Measurements from ENCODE around the gene OR5M10. TPM values are rescaled to one million over a fixed set of nuclear protein-coding genes. Genes with fewer than 3 reads are reported as not detected.
"Not testable (repeated sequence)": the region's sequence is repeated elsewhere in the genome, so short reads cannot be mapped to it uniquely, and the experiment has no call there.

The OR5M10 gene
- total RNA-seq = not detected
- long read RNA-seq = 0 reads

- Histone ChIP-seq H3K27ac (no peak within 1 kb of the TSS), H3K9me3 (no peaks in the 10 kb centered on the region), H3K27me3 (no peaks in the 10 kb centered on the region), H3K4me1 (no peaks in the 10 kb centered on the region), H3K4me3 (no peak within 1 kb of the TSS), H3K36me3 (no peaks in the 10 kb centered on the region)
- DNase-seq (no peak), ATAC-seq (no peak)
- intact Hi-C loops (cut with DNase I) = no loop called here
- no peak for TF ChIP-seq CTCF (IDR thresholded peaks at IDR 0.05)
These were observed at the start of gene OR5M10 for GRCh38 chr11:56577621-56578020. Gene OR5M10, minus strand, starts transcription at chr11:56577721. Its CDS starts 0 bp downstream, at chr11:56577721.

DNA sequence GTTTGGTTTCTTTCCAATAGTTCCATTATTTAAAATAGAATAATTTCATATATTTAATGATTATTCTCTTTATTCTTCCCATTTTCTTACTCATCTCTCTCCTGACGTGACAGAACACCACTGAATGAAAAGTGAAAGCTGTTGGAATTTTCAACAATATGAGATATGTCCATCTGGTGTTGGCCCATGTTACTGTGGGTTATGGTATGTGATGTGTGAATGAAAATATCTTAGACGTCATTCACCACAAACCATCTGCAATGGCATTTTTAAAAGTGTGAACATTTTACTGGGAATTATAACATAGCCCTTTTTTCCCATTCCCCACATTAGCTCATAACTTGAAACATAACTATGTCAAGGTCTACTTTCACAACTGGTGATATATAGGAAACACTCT, 48.4 kb upstream of the OR5M10 start:
- ATAC-seq = no peak
- no peak for DNase-seq
- Histone ChIP-seq H3K9me3 (no peaks in the 10 kb centered on the region), H3K4me1 (no peaks in the 10 kb centered on the region), H3K27ac (no peak overlapping the region), H3K4me3 (no peak overlapping the region), H3K27me3 (no peaks in the 10 kb centered on the region), H3K36me3 (no peaks in the 10 kb centered on the region)
- intact Hi-C loops (cut with DNase I) = no loop called here
- no peak for TF ChIP-seq CTCF (IDR thresholded peaks at IDR 0.05)

DNA sequence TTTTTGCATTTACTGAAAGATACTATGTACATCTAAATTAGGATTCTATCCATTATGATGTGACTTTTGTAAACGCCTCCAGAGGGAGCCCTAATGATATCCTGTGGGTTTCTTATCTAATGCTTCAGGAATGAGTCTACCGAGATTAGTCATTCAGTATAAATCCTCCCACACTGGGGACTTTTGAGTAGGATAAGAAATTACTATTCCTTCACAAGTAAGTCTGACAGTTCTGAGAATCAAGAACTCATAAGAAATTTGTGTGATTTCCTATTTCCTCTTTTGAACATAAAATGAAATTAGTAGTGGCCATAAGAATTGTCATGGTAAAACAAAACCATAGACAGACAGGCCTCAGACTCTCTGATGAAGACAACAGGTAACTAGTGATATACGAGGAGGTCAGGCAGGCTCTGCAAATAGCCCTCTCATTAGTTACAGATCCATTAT, 47.2 kb upstream of the OR5M10 start:
- TF ChIP-seq CTCF (IDR thresholded peaks at IDR 0.05) = peak; percentile 47
- H3K9me3 ChIP-seq = no peaks in the 10 kb centered on the region
- no peaks in the 10 kb centered on the region for H3K36me3 ChIP-seq
- peak; percentile 88 for ATAC-seq
- no peaks in the 10 kb centered on the region for H3K27me3 ChIP-seq
- H3K27ac ChIP-seq = no peak overlapping the region
- H3K4me1 ChIP-seq = no peaks in the 10 kb centered on the region
- intact Hi-C loops (cut with DNase I) = no loop called here
- no peak overlapping the region for H3K4me3 ChIP-seq
- DNase-seq = no peak

DNA sequence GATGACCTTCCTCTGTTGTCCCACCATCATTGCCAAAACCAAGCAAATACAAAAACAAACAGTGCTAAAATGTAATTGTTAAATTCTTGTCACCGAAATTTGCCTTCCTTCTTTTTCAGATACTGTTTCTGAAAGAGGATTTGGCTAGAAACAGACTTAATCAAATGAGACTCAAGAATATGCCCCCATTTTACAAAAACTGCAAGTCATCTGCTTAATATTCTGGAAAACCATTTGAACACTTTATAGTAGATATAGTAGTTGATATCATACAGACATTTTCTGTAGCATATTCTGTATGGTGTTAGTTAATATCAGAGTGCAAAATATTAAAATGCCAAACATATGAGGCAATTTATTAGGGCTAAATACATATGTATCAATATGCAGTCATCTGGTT, 33.7 kb upstream of the OR5M10 start:
- Histone ChIP-seq H3K27ac (no peak overlapping the region), H3K27me3 (no peaks in the 10 kb centered on the region), H3K36me3 (no peaks in the 10 kb centered on the region), H3K4me1 (no peaks in the 10 kb centered on the region), H3K4me3 (no peak overlapping the region), H3K9me3 (no peaks in the 10 kb centered on the region)
- ATAC-seq (no peak), DNase-seq (no peak)
- intact Hi-C loops (cut with DNase I) = no loop called here
- TF ChIP-seq CTCF (IDR thresholded peaks at IDR 0.05) = no peak

GRCh38 chr11:56592088-56592717, 14.7 kb upstream of the OR5M10 start:
- H3K36me3 ChIP-seq; H3K4me1 ChIP-seq; ATAC-seq; DNase-seq; intact Hi-C loops (cut with DNase I); H3K4me3 ChIP-seq; H3K27ac ChIP-seq; H3K9me3 ChIP-seq; H3K27me3 ChIP-seq: not testable (repeated sequence)

DNA sequence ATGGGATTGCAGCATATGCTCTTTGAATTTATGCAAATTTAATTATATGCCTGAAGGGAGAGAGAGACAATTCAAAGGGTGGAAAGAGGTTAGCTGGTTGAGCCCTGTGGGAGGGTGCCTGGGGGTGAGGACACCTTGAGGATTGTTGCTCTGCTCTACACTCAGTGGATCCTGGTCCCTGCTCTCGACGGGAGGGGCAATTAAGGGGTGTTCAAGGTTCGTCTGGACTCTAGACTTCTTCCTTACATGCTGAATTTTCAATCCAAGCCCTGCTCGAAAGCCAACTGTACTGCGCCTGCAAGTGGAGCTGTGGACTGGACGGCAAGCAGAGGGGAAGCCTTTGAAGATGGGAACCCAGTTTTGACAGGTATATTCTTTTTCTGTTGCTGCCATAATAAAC, 18.9 kb downstream of the OR5M10 start:
- Histone ChIP-seq H3K4me3 (no peak overlapping the region), H3K4me1 (no peaks in the 10 kb centered on the region), H3K27me3 (no peaks in the 10 kb centered on the region), H3K9me3 (no peaks in the 10 kb centered on the region), H3K27ac (no peak overlapping the region), H3K36me3 (no peaks in the 10 kb centered on the region)
- intact Hi-C loops (cut with DNase I) = no loop called here
- TF ChIP-seq CTCF (IDR thresholded peaks at IDR 0.05) = no peak
- DNase-seq (no peak), ATAC-seq (no peak)

DNA sequence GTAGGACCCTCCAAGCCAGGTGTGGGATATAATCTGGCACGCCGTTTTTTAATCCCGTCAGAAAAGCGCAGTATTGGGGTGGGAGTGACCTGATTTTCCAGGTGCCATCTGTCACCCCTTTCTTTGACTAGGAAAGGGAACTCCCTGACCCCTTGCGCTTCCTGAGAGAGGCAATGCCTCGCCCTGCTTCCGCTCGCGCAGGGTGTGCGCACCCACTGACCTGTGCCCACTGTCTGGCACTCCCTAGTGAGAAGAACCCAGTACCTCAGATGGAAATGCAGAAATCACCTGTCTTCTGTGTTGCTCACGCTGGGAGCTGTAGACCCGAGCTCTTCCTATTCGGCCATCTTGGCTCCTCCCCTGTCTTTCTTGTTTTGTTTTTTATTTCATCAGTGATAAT, 22.8 kb downstream of the OR5M10 start:
- H3K27ac ChIP-seq; H3K4me1 ChIP-seq; H3K4me3 ChIP-seq; intact Hi-C loops (cut with DNase I); H3K27me3 ChIP-seq; DNase-seq; H3K9me3 ChIP-seq; H3K36me3 ChIP-seq; ATAC-seq: not testable (repeated sequence)

Measured in upper lobe of right lung (tissue), 1 donor.